HG03521 (cell line): ENCODE data around the gene HMGCR.
"Not testable (repeated sequence)": the region's sequence is repeated elsewhere in the genome, so short reads cannot be mapped to it uniquely, and the experiment has no call there.

ENCODE experiments used
- ATAC-seq: cut with Tn5 transposase; IDR thresholded peaks from one replicate; pipeline ENCODE4 v1.9.1; 2021; ENCODE audit warnings: mild to moderate bottlenecking, moderate library complexity; ENCODE audit not compliant: unreplicated experiment

The HMGCR gene

DNA sequence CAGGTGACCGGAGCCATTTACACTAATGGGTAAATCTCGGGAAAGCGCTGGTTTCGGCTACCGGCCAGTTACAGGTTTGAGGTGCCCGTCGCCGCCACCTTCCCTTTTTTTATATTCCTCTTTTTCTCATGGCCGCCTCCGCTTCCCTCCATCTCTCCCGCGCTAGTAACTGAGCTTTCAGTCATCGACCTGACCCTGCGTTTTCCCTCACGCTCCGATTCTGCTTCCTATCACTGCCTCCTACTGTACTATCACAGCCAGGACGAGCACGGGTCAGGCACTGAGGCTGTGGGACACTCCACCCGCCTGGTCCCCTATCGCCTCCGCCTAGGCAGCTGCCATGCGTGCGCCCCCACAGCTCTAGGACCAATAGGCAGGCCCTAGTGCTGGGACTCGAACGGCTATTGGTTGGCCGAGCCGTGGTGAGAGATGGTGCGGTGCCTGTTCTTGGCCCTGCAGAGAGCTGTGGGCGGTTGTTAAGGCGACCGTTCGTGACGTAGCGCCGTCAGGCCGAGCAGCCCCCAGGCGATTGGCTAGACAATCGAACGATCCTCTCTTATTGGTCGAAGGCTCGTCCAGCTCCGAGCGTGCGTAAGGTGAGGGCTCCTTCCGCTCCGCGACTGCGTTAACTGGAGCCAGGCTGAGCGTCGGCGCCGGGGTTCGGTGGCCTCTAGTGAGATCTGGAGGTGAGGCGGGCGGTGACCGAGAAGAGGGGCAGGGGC lies at the start of gene HMGCR:
HMGCR (plus strand) TSS at position 606 of the 722 bp plus-strand sequence. CDS start 5,386 bp downstream, outside the sequence.
- peak; percentile 99 for ATAC-seq

DNA sequence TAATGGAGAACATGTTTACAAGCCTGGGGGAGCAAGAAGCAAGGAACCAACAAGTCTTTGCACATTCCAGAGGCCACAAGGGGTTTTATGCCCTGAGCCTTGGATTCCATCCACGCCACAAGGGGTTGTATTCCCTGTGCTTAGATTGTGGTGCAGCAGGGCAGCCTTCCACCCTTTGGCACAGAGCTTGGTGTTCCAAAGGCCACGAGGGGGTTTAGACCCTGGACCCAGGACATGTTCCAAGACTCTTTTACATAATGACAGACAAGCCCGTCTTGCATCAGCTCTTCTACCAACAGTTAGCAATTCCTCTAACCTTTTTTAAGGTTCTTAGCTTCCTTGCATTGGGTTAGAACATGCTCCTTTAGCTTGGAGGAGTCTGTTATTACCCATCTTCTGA lies 45.2 kb upstream of the HMGCR start:
- ATAC-seq, result not testable (repeated sequence)

DNA sequence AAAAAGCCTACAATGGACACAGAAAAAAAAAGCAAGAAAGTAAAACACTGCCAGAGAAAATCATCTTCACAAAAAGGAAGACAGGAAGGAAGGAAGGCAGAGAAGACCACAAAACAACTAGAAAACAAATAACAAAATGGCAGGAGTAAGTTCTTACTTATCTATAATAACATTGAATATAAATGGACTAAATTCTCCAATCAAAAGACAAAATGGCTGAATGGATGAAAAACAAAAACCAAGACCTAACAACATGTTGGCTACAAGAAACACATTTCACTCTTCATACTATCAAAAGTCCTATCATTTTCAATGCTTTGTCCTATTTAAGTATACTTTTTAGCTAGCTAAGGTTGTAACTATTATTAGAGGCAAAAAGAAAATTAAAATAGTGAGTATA lies 36.9 kb upstream of the HMGCR start:
- no peak for ATAC-seq

DNA sequence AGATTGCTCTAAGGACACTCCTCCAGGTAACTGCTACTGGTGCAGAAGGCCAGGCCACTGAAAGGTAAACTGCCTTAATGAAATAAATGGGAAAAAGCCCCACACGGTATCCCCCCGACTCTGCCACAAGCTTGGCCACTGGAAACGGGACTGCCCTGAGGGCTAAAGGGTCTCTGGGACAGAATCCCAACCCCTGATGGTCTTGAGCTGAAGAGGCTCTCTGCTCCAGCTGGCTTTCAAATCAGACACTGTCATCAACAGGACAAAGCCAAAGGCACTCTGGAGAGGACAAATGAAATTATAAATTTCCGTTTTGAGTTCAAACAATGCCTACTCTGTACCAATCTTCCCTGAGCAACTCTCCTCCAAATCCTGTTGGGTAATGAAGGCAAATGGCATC lies 33.6 kb upstream of the HMGCR start:
- no peak for ATAC-seq

DNA sequence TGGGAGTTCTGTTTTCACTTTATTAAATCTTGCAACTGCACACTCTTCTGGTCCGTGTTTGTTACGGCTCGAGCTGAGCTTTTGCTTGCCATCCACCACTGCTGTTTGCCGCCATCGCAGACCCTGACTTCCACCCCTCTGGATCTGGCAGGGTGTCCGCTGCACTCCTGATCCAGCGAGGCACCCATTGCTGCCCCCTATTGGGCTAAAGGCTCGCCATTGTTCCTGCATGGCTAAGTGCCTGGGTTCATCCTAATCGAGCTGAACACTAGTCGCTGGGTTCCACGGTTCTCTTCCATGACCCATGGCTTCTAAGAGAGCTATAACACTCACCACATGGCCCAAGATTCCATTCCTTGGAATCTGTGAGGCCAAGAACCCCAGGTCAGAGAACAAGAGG lies 32.5 kb upstream of the HMGCR start:
- not testable (repeated sequence) for ATAC-seq

DNA sequence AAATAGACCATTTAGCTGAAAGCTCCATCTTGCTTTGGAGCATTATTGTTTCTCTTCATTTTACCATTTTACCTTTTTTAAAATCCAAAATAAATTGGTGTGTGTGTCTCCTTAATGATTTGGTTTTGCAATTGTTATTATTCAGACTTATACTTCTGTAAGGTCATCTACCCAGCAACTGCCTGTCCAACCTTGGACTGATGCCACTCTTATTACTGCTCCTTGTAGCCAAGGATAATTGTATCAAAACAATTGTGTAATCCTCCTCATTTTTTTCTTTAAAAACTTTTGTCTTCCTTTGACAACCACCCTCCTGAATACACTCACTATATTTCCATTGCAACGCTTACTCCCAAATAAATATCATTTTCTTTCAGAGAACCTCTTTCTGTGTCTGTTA lies 30.3 kb upstream of the HMGCR start:
- no peak for ATAC-seq

DNA sequence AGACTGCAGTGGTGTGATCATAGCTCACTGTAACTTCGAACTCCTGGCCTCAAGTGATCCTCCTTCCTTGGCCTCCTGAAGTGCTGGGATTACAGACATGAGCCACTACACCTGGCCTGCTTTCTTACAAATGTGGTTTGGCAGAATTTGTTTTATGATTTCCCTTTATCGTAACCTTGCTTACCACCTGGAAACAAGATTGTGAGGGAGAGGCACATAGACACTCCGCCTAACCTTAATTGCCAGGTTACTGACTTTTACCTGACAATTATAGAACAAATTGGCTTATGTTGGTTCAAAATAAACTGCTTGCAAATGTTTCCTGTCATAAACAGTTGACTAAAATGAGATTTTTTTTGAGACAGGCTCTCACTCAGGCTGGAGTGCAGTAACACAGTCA lies 26.8 kb upstream of the HMGCR start:
- ATAC-seq, result no peak

DNA sequence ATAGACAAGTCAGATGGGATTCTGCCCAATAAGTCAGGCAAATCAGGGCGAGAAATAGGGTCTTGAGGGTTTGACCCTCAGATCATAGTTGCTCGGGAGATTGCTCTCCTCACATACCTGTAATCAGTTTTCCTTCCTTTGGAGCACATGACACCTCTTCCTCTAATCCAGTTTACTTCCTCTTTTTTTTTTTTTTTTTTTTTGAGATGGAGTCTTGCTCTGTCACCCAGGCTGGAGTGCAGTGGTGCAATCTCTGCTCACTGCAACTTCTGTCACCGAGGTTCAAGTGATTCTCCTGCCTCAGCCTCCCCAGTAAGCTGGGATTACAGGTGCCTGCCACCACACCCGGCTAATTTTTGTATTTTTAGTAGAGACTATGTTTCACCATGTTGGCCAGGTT lies 17.9 kb upstream of the HMGCR start:
- ATAC-seq, result not testable (repeated sequence)

DNA sequence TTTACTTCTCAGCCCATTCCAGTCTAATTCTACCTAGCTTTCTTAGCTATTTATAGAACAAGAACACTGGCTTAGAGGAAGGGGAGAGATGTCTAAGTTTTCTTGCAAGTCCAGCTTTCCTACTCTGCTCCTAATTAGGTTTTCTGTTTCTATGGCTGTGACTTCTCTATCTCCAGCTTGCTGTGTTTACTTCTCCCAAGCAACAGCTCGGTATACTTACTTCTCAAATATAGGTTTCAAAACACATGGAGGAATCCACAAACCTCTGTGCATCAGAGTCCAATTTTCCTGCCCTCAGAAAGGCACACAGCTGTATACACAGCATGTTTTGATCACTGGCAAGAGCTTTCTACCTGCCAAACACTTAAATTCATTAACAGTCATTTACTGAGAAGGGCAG lies 17.4 kb upstream of the HMGCR start:
- no peak for ATAC-seq

DNA sequence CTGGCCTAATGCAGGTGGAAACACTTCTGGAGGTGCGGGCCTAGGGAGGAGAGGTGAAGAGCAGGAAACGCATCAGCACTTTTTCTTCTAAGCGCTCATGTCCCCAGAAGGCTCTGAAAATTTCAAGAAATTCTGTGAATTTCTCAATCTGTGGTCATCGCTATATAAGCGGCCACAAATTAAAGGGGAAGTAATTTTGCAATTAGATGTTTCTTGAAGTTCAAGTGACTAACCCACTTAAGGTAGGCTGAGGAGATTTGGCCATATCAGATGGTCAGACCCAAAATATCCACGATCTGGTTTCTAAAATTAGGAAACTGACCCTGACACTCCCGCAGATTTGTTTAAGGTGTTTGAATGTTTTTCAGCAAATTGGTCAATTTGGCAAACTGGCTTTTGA lies 16.6 kb upstream of the HMGCR start:
- ATAC-seq, result no peak

DNA sequence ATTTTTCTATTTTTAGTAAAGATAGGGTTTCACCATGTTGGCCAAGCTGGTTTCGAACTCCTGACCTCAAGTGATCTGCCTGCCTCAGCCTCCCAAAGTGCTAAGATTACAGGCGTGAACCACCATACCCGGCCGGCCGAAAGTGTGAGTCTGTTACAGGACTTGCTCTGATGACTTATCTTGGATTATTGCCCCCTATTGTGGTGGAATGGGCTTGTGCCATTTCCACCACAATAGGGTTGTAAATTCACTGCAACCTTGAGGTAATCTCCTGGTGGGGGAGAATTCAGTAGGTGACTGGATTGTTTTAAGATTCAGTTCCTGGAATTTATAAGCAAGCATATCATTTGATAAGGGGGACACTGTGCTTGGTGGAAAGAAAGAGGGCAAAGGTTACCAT lies 15.0 kb upstream of the HMGCR start:
- ATAC-seq, result no peak

DNA sequence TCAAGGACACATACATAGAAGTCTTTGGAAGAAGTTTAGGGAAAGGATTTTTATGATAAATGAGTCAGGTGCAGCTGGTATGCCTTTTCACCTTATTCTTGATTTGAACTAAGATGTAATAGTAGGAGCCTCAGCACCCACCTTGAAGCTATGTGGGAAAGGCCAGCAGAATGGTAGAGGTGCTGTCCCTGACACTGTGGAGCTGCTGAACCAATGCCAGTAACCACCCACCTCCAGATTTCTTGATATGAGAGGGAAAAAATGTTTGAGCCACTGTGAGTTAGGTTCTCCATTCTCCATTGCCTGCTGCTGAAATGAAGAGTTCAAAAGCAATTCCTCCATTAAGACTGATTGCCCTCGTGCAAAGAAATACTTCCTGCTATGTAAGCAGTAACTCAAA lies 12.2 kb upstream of the HMGCR start:
- ATAC-seq, result no peak

DNA sequence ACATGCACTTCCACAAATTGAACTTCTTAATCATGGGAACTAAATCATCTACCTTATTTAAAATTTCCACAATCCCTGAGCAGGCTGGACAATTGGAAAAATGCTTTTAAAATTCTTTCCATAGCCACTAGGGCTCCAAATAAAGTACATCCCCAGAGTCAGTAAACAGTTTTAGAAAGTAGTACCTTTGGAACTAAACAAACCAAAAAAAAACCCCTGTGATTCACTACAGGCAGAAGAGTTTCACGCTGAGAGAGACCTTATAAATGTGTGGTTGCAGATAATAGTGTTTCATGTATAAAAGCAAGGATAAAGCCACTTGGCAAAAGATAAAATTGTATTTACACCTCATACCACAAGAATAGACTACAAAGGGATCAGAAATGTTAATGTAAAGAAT lies 11.8 kb upstream of the HMGCR start:
- no peak for ATAC-seq

DNA sequence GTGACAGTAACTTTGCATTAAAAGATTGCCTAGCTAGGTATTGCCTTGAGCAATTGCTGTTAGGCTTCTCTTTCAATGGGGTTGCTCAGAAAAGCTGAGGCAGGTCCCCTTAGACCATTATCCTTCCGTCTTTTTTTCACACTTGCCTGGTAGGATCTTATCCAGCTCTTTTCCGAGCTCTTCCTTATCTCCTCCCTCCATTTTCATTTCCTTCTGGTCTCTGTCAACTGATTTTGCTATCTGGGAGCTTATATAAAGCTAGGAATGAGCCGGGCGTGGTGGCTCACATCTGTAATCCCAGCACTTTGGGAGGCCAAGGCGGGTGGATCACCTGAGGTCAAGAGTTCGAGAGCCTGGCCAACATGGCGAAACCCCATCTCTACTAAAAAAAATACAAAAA lies 6.6 kb upstream of the HMGCR start:
- ATAC-seq, result no peak

DNA sequence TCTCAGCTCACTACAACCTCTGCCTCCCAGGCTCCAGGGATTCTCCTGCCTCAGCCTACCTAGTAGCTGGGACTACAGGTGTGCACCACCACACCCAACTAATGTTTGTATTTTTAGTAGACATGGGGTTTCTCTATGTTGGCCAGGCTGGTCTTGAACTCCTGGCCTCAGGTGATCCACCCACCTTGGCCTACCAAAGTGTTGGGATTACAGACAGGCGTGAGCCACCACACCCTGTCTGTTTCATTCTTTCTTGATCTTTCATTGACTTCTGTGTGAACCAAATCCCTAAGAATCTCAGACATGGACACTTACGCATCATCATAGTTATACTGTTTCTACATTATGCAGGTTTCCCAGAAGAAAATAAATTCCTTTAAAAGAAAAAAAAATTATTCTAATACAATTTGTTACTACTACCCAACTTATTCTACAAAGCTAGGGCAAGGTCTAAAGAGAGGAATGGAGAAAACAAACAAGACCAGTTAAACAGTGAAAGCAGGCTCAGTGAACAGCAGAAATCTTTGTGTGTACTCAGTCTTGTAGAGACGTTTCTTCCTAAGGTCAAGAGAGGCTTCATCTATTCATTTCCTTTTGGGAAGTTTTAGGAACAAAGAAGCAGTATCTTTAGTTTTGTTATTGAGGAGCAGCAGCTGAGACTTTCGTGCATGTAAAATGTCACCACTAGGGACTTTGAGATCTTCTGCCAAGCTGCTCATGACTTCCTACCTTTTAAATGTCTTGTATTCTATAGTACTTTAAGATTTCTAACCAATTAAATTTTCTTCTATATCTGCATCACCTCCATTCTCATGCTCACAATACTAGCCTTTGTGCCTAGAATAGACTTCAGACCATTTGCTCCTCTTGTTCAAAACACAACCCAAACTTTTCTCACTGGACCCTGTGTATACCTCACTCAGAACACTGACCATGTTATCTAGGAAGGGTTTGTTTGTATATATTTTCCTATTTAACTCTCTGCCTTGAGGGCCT lies 5.6 kb upstream of the HMGCR start:
- no peak for ATAC-seq

DNA sequence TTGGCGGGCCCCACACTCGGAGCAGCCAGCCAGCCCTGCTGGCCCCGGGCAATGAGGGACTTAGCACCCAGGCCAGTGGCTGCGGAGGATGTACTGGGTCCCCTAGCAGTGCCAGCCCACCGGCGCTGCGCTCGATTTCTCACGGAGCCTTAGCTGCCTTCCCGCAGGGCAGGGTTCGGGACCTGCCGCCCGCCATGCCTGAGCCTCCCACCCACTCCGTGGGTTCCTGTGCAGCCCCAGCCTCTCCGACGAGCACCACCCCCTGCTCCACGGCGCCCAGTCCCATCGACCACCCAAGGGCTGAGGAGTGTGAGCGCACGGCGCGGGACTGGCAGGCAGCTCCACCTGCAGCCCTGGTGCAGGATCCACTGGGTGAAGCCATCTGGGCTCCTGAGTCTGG lies 3.3 kb upstream of the HMGCR start:
- ATAC-seq, result not testable (repeated sequence)

DNA sequence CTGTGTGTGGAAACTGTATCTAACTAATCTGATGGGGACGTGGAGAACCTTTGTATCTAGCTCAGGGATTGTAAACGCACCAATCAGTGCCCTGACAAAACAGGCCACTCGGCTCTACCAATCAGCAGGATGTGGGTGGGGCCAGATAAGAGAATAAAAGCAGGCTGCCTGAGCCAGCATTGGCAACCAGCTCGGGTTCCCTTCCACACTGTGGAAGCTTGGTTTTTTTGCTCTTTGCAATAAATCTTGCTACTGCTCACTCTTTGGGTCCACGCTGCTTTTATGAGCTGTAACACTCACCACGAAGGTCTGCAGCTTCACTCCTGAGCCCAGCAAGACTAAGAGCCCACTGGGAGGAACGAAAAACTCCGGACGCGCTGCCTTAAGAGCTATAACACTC lies 2.6 kb upstream of the HMGCR start:
- ATAC-seq, result not testable (repeated sequence)

DNA sequence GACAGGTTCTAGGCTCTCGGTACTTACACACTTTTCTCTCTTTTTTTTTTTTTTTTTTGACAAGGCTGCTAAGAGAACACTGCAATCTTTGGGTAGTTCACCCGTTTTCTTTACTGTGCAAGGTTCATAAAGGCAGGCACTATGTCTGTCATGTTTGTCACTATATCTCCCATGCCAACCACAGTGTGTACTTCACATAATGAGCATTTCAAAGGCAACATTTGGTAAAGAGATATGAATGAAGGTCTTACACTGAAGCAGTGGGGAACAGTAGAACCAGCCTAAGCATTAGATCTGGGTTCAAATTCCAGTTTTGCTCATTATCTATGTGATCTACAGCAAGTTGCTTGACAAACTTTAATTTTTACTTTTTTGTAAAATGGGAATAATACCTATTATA lies 1.5 kb upstream of the HMGCR start:
- no peak for ATAC-seq

DNA sequence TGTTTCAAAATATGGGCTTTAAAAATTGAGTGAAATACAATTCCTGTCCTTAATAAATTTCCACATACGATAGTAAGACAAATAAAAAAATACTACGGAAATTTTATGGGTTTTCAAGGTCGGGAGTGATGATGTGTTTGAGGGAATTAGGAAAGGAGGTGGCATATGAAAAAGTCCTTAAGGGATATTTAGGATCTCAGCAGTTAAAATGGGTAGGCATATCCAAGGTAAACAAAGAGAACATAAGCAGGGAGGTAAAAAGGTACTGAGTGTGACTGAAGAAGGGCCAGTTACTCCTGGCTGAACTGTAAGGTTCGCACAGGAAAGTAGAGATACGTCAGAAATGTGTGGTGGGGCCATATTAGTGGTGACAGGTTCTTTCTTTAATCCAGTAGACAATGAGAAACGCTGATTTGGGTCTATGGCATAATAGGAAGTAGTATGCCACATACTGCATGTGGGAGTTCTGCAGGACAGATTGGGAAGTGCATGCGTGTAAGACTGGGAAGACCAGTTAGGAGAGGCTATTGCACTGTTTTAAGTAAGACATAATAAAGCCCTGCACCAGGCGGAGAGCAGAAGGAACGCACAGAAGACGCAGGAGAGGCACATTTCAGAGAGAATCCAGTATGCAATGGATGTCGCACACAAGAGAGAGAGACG lies 937 bp upstream of the HMGCR start:
- ATAC-seq, result peak; percentile 0

DNA sequence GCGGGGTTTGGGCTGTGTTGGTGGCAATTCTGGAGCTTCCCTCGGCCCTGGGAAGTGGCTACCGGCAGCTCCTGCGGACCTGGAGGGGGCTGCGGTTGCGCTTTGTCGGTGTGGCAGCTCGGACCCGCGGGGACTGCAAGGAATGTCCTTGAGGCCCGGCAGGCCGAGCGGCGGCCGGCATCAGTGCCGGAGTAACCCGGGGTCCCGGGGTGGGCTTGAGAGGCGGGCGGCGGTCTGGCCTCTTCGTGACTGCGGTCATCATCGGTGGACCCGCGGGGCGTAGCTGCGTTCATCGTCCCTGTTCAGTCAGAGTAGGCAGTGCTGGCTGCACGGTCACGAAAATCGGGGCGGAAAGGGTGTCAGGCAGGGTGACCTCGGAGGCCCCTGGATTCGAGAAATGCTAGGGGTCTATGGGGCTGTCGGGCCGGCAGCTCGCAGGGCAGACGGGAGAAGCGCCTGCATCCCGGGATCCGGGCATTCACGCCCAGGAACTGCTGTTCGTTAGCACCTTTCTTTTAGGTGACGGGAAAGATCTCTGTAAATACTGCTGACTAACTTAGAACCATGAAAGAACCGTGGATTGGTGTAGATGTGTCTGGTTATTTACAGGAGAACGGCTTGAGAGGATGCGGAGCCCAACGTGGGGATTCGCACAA lies 474 bp downstream of the HMGCR start:
- peak; percentile 4 for ATAC-seq

DNA sequence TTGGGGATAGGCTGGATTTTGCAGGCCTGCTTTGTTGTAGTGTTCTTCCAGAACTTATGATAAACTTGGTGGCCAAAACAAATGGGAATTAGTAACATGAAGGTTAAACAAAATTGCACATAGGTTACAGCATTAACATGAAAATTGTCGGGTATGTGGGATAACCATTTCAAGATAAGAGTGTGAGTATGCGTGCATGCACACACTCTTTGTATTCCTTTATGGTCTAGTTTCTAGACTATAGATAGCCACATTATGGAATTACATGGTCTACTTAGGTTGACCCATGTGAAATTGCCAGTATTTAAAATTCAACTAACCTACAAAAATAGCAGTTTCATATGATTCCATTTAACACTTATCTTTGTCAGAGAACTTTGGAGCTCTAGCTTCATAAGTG lies 1.4 kb downstream of the HMGCR start:
- no peak for ATAC-seq
